Fibroblast of the aortic adventitia (primary cell): ENCODE results near the gene DEPDC5. TPM values are rescaled to one million over a fixed set of nuclear protein-coding genes. Genes with fewer than 3 reads are reported as not detected.

Source experiments
- DNase-seq: peaks from one replicate; pipeline ENCODE4 v3.0.0-alpha.2; 2010; ENCODE audit warnings: low read depth
- H3K4me3 ChIP-seq: 2 replicates; pipeline ENCODE4 v1.5.1; 2011; ENCODE audit warnings: low read depth, mild to moderate bottlenecking, control low read depth, low read length, moderate library complexity
- CTCF ChIP-seq: IDR thresholded peaks from 2 replicates; pipeline ENCODE4 v1.5.1; 2011; ENCODE audit warnings: mild to moderate bottlenecking, low read length, control low read depth, inconsistent platforms; ENCODE audit not compliant: insufficient read depth
- total RNA-seq: library from RNA; depleted of rRNA; stranded (reverse); fragments of >200 nt; gene quantifications from 2 replicates; pipeline ENCODE4 v1.2.3, GENCODE V29; 2012; ENCODE audit warnings: low replicate concordance

The DEPDC5 gene
- total RNA-seq, 1 donor, result 17.7 TPM

GRCh38 chr22:31748490-31748889, 5.3 kb upstream of the DEPDC5 start:
- no peak for TF ChIP-seq CTCF
- peak overlapping the region; percentile 94 for H3K4me3 ChIP-seq
- DNase-seq, result no peak

- peak within 1 kb of the TSS; percentile 94 for H3K4me3 ChIP-seq
- peak; percentile 90 for DNase-seq
- peak; percentile 6 for TF ChIP-seq CTCF
Observed at GRCh38 chr22:31749636-31750364, 4.0 kb upstream of the DEPDC5 start, which contains the start of gene PRR14L. Gene PRR14L (minus strand): TSS chr22:31750132. CDS start chr22:31738860, 11,272 bp downstream.

- TF ChIP-seq CTCF, result no peak
- peak overlapping the region; percentile 44 for H3K4me3 ChIP-seq
- DNase-seq, result no peak
Observed at GRCh38 chr22:31750365-31751284, 3.2 kb upstream of the DEPDC5 start.

GRCh38 chr22:31752096-31752847, 1.5 kb upstream of the DEPDC5 start:
- H3K4me3 ChIP-seq, result no peak overlapping the region
- peak; percentile 32 for DNase-seq
- no peak for TF ChIP-seq CTCF

- TF ChIP-seq CTCF, result no peak
- DNase-seq, result no peak
- peak overlapping the region; percentile 66 for H3K4me3 ChIP-seq
Observed at GRCh38 chr22:31753005-31753633, 700 bp upstream of the DEPDC5 start.

GRCh38 chr22:31754813-31755212, 994 bp downstream of the DEPDC5 start:
- H3K4me3 ChIP-seq, result peak overlapping the region; percentile 90
- DNase-seq, result peak; percentile 30
- no peak for TF ChIP-seq CTCF
